Measurements from ENCODE around the gene RPL29. TPM values are rescaled to one million over a fixed set of nuclear protein-coding genes. Genes with fewer than 3 reads are reported as not detected.
A peak's percentile ranks its signal among the peaks of the same experiment; 100 is the strongest.

RPL29 gene
- total RNA-seq, 2 donors from 2014 or later: 370 to 792 TPM

- Histone ChIP-seq H3K27ac (no peak overlapping the region), H3K4me3 (no peak overlapping the region), H3K4me1 (no peaks in the 10 kb centered on the region), H3K9me3 (no peaks in the 10 kb centered on the region), H3K27me3 (no peaks in the 10 kb centered on the region), H3K36me3 (replicated peaks in 1 of 2; ENCODE audit: insufficient read depth in 1 of 2, low read depth in 2 of 2) (no peaks in the 10 kb centered on the region)
- intact Hi-C loops (cut with DNase I): loop anchor here (10.0 kb wide), 1 partner anchor 339 kb away; no protein-coding TSS in a partner anchor
- WGBS, 2 donors: 68 to 73% methylated on average over 8 to 13 of the region's 13 CpGs
- no peak for DNase-seq
- TF ChIP-seq CTCF (IDR thresholded peaks at IDR 0.05): no peak
- TF ChIP-seq POLR2A (IDR thresholded peaks at IDR 0.05): no peak
- no peak for ATAC-seq
These were observed 19.9 kb upstream of the RPL29 start for GRCh38 chr3:52015438-52016228.

- no peak for ATAC-seq
- Histone ChIP-seq H3K27me3 (no peaks in the 10 kb centered on the region), H3K4me1 (no peaks in the 10 kb centered on the region), H3K4me3 (no peak overlapping the region), H3K27ac (no peak overlapping the region), H3K9me3 (no peaks in the 10 kb centered on the region), H3K36me3 (replicated peaks in 1 of 2; ENCODE audit: insufficient read depth in 1 of 2, low read depth in 2 of 2) (no peaks in the 10 kb centered on the region)
- 70 to 75% methylated on average over 4 to 8 of the region's 8 CpGs for WGBS, 2 donors
- intact Hi-C loops (cut with DNase I): loop anchor here (10.0 kb wide), 1 partner anchor 340 kb away; no protein-coding TSS in a partner anchor
- DNase-seq: no peak
- TF ChIP-seq CTCF (IDR thresholded peaks at IDR 0.05) (peak in 1 of 7 experiments; percentile 1), POLR2A (IDR thresholded peaks at IDR 0.05) (no peak)
These were observed 18.9 kb upstream of the RPL29 start for GRCh38 chr3:52014613-52015012.

- H3K27ac ChIP-seq: no peak overlapping the region
- ATAC-seq: no peak
- no peaks in the 10 kb centered on the region for H3K4me1 ChIP-seq
- DNase-seq: no peak
- TF ChIP-seq CTCF (IDR thresholded peaks at IDR 0.05): no peak
- H3K9me3 ChIP-seq: no peaks in the 10 kb centered on the region
- 58 to 67% methylated on average over 2 to 6 of the region's 6 CpGs for WGBS, 2 donors
- intact Hi-C loops (cut with DNase I): loop anchor here (10.0 kb wide), 1 partner anchor 341 kb away; no protein-coding TSS in a partner anchor
- no peaks in the 10 kb centered on the region for H3K27me3 ChIP-seq
- H3K36me3 ChIP-seq (replicated peaks in 1 of 2; ENCODE audit: insufficient read depth in 1 of 2, low read depth in 2 of 2): no peaks in the 10 kb centered on the region
- no peak overlapping the region for H3K4me3 ChIP-seq
These were observed 18.3 kb upstream of the RPL29 start for GRCh38 chr3:52013802-52014598.

GRCh38 chr3:52012699-52013098, 17.0 kb upstream of the RPL29 start:
- 73 to 83% methylated on average over 4 to 7 of the region's 7 CpGs for WGBS, 2 donors
- Histone ChIP-seq H3K36me3 (replicated peaks in 1 of 2; ENCODE audit: insufficient read depth in 1 of 2, low read depth in 2 of 2) (no peaks in the 10 kb centered on the region), H3K27ac (no peak overlapping the region), H3K4me3 (no peak overlapping the region), H3K27me3 (no peaks in the 10 kb centered on the region), H3K9me3 (no peaks in the 10 kb centered on the region), H3K4me1 (no peaks in the 10 kb centered on the region)
- intact Hi-C loops (cut with DNase I): loop anchor here (10.0 kb wide), 1 partner anchor 342 kb away; no protein-coding TSS in a partner anchor
- TF ChIP-seq POLR2A (IDR thresholded peaks at IDR 0.05): no peak
- TF ChIP-seq CTCF (IDR thresholded peaks at IDR 0.05): no peak
- DNase-seq (no peak), ATAC-seq (no peak)

All from body of pancreas (tissue), 4 donors.